ENCODE results near the gene WDR5.

WDR5 gene

DNA sequence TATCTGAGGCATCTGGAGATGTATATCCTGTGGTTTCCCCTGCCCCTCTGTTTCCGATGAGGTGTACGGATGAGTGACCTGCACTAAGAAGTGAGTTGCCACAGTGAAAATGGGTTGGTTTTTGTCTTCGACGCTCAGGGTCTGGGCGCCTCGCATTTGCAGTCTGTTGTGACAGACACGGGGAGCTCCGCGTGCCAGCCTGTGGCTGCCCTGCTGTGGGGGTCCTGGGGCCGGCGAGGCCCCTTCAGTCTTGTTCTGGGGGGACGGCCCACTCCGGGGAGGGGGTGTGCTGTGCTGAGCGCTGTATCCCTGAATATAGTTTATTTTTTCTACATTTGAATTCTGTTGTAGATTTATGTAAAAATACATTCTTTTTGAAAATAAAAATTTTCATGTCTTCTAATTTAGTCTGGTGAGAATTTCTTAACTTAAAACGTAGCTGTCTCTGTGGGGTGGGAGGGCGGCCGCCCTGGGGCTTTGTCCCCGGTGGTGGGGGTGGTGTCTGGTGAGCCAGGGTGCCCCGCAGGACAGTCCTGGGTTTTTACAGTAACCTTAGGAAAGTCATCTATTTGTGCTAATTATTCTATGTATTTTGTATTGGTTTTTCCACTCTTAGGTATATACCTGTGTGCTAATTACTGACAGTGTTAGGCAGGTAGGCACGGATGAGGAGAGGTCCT, 23.8 kb downstream of the WDR5 start:
- no peak for DNase-seq

DNA sequence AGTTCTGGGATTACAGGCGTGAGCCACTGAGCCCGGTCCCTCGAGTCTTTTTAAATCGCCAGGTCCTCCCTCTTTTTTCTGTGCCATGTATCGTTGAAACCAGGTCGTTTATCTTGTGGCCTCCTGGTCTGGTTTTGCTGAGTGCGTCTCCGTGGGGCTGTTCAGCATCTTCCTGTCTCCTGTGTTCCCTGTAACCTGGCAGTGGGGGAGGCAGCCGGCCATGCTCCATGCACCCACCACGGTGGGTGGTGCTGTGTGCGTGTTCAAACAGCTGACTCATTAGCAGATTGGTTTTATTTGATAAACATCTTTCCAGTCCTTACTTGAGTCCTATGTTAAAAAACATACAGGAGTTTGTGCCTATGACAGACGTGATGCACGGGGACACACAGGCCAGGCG, 25.8 kb downstream of the WDR5 start:
- no peak for DNase-seq

- no peak for DNase-seq
Observed at GRCh38 chr9:134162212-134162775, 26.4 kb downstream of the WDR5 start.

DNA sequence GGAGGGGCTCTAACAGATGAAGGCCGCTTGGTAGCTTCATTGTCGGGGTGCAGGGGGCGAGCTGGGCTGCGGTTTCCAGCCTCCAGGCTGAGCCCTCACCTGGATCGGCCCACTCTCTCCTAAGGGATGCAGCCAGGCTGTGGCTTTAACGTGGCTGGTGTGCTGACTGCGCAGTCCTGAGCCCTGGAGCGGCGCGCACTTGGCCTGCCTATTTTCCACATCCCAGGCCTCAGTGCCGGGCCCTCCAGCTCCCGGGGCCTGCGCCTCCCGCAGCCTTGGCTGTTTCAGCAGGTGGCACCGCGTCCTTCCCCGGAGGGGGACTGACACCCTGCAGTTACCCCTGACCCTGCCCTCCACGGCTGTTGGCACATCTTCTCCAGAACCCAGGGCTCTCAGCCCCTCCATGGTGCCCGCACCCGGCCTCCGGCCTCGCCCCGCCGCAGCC, 27.1 kb downstream of the WDR5 start:
- DNase-seq: no peak

DNA sequence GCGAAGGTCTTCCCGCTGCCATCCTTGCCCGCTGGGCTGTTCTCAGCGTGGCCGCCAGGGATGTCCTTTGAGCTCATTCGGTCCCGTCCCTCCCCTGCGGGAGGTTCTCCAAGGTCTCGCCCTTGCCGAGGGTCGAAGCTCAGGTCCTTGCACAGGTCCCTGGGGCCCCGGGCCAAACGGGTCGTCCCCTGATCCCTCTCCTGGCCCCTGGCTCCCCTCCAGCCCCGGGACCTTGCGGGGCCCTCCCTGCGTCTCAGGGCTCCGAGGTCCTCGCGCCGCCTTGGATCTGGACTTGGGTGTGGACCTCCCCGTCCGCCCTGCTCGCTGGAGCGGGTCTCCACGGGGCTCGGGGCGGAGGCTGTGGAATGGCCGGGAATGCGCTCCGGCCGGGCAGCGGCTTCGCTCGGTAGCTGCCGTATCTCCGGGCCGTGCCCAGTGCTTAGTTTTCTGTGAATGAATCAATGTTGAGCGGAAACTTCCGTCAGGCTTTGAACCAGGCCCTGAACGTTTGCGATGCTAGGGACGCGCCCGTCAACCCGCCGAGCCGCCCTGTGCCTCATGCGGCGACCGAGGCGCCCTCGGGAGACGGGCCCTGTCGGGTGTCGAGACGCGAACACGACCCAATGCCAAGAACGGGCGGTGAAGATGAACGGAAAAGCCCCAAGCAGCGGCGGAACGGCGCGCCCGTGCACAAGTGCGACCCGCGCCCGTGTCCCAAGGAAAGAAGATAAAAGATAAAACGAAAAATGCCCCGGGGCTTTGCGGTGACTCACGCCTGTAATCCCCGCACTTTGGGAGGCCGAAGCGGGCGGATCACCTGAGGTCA, 27.7 kb downstream of the WDR5 start:
- no peak for DNase-seq

- no peak for DNase-seq
Observed at GRCh38 chr9:134164879-134165278, 29.0 kb downstream of the WDR5 start.

- DNase-seq: no peak
Observed at GRCh38 chr9:134165357-134166315, 29.8 kb downstream of the WDR5 start.

DNA sequence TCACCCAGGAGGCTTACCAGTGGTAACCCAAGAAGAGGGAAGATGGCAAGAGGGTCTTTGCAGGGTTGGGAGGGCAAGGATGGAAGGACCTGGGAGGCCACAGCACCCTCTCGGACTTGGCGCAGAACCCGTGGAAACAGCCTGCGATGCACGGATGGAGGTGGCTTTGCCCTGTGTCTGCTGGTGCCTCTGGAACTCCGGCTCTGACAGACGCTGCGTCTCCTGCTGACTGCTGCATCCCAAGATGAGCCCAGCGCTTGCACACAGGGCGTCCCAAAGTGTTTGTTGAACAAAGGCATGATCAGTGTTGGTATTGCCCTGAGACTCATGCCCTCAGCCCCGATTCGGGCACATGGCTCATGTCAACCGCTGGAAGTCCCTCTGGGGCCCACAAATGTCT, 30.5 kb downstream of the WDR5 start:
- DNase-seq: no peak

GRCh38 chr9:134167530-134167931, 31.6 kb downstream of the WDR5 start:
- no peak for DNase-seq

DNA sequence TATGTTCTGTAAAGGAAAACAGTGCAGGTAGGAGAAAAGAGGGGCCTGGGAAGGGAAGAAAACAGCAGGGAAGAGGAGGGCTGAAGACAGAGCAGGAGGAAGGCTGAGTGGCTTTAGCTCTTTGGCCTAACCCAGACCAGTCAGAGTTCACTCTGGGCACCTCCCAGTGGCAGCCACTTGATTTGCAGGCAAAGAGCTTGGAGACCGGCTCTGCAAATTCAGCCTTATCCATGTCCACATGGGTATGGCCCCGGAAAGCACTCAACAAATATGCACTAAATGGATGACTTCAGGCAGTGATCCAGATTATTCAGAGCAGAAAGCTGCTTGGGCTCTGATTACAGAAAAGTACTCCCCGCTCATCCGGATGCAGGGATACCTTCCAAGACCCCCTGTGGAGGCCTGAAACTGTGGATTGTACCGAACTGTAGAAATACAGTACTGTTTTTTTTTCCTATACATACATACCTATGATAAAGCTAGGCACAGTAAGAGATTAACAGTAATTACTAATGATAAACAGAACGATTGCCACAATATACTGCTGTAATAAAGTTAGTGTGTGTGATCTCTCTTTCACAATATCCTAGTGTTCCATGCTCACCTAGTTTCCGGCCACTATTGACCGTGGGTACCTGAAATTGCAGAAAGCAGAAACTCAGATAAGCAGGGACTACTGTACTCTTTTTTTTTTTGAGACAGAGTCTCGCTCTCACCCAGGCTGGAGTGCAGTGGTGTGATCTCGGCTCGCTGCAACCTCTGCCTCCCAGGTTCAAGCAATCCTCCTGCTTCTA, 33.1 kb downstream of the WDR5 start:
- no peak for DNase-seq

GRCh38 chr9:134169724-134170401, 34.0 kb downstream of the WDR5 start:
- no peak for DNase-seq

DNA sequence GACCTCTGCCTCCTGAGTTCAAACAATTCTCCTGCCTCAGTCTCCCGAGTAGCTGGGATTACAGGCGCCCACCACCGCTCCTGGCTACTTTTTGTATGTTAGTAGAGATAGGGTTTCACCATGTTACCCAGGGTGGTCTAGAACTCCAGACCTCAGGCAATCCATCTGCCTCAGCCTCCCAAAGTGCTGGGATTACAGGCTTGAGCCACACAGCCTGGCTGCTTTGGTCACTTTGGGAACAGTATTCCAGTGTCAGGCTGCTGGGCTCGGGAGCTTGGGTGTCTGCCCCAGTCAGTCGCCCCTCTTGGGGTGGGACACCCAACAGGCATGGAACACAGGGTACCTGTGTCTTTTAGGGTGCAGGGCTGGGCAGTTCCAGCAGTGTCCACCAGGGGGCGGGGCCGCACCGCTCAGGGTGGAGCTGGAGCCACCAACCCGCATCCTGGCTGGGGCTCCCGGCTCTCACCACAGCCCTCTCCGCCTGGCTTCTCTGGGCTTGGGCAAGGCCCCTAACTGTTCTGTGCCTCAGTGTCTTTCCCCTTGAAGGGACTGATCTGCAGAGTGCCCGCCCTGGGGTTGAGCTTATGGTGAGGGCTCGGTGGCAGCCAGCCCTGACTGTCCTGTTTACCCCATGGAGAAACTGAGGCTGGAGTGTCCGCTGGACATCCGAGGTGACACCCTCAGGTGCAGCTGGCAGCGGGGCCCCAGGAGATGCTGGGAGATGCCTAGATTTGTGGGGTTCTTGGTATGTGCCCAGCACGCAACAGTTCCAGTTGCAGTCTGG, 34.8 kb downstream of the WDR5 start:
- DNase-seq: no peak

- DNase-seq: no peak
Observed at GRCh38 chr9:134171316-134172197, 35.7 kb downstream of the WDR5 start.

- DNase-seq: no peak
Observed at GRCh38 chr9:134172198-134173126, 36.6 kb downstream of the WDR5 start.

DNA sequence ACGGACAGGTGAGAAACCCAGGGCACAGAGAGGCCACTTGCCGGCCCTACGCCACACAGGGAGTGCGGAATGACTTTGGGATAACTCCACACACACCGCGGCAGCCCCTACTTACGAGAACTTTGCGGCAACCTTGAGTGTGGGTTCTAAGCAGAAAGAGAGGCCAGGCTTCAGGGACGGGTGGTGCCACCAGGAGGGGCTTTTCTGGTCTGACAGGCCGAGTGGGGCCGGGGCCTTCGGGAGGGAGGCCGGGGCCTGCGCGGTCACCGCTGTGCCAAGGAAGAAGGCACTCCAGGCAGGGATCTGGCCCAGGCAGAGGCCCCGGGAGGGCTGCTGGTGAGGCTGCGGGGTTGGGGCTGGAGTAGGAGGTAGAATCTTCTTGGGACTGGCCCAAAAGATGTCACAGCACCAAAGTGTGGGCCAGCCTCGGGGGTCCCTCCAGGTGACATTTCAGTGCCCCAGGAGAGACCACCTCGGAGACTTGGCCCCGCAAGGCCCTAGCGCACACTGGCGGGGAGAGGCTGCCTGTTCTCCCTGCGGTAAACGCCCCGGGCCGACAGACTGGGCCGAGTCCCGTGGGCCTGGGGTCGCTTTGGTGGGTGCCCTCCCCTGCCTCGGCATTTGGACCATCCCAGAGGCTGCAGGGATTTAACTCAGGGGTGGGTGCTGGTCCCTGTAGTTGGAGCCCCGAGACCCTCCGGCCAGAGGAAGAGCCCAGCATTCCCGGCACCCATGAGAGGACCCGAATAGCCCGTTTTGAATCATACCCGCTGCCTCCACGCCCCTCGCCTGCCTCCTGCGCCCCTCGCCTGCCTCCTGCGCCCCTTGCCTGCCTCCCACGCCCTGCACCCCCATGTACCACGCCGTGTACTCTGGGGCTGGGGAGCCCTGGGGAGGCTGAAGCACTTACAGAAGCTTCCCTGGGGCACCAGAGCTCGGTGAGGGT, 37.5 kb downstream of the WDR5 start:
- no peak for DNase-seq

DNA sequence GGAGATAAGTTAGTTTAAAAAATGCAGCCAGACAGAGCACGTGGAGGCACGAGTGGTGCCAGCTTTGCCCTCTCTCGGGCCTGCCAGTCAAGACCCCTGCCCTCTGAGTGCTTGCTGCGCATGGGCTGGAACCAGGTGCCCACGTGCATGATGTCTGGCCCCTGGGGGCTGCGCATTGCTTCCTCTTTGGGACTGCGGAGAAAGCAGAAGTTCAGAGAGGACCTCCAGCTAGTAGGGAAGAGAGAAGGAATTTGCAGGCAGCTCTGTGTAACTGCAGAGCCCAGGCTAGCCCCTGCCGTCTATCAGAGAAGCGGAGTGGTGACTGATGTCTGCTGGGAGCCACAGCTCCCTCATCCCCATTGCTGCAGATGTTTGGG, 38.2 kb downstream of the WDR5 start:
- no peak for DNase-seq

Data from KG1 (cell line).